ENCODE results near the gene DNMT3L.

DNMT3L gene

DNA sequence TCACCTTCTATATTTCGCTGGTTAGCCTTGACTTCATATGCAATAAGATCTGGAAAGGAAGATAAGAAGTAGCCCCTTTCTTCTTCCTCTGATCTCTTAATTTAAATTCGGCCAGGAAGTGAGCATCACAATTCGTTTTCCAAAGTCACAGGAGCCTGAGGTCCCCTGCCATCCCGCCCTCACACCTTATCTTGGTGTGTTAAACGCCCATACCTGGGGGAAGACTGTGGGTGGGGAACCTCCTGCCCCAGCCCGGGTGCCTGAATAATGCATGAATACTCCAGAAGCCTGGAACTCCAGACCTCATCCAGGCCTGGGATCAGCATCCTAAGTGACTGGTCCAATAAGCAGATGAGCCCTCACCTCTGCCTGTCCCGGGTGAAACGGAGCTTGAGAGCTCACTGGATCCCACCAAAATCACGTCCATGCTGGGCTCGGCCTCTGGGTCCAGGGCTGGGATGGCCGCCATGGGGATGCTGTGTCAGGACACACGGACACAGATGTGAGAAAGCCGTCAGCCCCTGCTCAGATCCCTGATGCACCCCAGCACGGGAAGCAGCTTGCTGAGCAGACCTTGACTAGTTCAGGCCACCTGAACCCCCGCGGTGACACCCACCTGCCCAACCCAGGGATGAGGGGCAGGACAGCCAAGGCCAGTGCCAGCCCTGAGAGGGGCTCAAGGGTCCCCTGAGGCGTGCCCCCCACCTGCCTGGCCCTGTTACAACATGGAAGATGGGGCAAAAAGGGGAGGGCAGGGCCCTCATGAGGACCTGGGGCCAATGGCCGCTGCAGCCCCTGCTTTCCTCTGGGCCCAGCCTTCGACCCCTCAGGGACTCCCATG lies 686 bp downstream of the DNMT3L start:
- no peak for TF ChIP-seq REST (IDR thresholded peaks at IDR 0.05; ENCODE audit: insufficient read depth in 1 of 2, low read depth in 2 of 2, low read length in 2 of 2)
- TF ChIP-seq SIN3A (IDR thresholded peaks at IDR 0.05; ENCODE audit: borderline replicate concordance, insufficient read depth, low read length): no peak
- no peak for TF ChIP-seq FOXP2 (optimal IDR thresholded peaks at IDR 0.05; ENCODE audit: borderline replicate concordance, extremely low read depth, extremely low read length, insufficient read depth)
- TF ChIP-seq POLR2AphosphoS5 (IDR thresholded peaks at IDR 0.05; ENCODE audit: low read depth, low read length): no peak
- TF ChIP-seq TAF1 (IDR thresholded peaks at IDR 0.05; ENCODE audit: borderline replicate concordance, insufficient read depth, low read length): no peak

GRCh38 chr21:44260066-44260465 lies 1.6 kb downstream of the DNMT3L start:
- TF ChIP-seq REST (IDR thresholded peaks at IDR 0.05; ENCODE audit: insufficient read depth in 1 of 2, low read depth in 2 of 2, low read length in 2 of 2) (no peak), FOXP2 (optimal IDR thresholded peaks at IDR 0.05; ENCODE audit: borderline replicate concordance, extremely low read depth, extremely low read length, insufficient read depth) (no peak), TAF1 (IDR thresholded peaks at IDR 0.05; ENCODE audit: borderline replicate concordance, insufficient read depth, low read length) (no peak), POLR2AphosphoS5 (IDR thresholded peaks at IDR 0.05; ENCODE audit: low read depth, low read length) (no peak), SIN3A (IDR thresholded peaks at IDR 0.05; ENCODE audit: borderline replicate concordance, insufficient read depth, low read length) (no peak)

DNA sequence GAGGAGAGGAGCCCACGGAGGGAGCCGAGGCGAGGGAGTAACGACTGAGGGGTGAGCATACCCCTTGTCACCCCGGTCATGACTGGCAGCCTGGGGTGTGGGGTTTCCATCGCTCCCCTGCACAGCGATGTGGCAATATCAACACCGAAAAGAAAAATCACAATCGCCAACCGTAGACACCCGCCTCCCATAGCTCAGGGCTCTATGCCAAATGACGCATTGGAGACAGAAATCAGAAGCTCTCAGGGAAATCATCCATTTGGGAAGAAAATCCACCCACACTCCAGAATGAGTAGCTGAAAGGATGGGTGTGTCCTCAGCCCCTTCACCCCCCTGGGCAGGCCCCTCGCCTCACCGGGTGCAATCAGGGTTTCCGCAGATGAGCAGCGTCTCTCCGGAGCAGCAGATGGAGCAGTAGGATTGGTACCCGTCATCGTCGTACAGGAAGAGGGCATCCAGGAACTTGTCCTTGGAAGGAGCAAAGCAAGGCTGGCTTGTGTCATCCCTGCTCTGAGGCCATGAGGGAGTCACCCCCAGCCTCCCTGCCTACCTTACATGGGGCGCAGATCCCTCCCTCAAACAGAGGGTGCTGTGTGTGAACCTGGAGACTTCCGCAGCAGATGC lies 2.5 kb downstream of the DNMT3L start:
- TF ChIP-seq REST (IDR thresholded peaks at IDR 0.05; ENCODE audit: insufficient read depth in 1 of 2, low read depth in 2 of 2, low read length in 2 of 2): no peak
- no peak for TF ChIP-seq POLR2AphosphoS5 (IDR thresholded peaks at IDR 0.05; ENCODE audit: low read depth, low read length)
- TF ChIP-seq FOXP2 (optimal IDR thresholded peaks at IDR 0.05; ENCODE audit: borderline replicate concordance, extremely low read depth, extremely low read length, insufficient read depth): no peak
- no peak for TF ChIP-seq TAF1 (IDR thresholded peaks at IDR 0.05; ENCODE audit: borderline replicate concordance, insufficient read depth, low read length)

DNA sequence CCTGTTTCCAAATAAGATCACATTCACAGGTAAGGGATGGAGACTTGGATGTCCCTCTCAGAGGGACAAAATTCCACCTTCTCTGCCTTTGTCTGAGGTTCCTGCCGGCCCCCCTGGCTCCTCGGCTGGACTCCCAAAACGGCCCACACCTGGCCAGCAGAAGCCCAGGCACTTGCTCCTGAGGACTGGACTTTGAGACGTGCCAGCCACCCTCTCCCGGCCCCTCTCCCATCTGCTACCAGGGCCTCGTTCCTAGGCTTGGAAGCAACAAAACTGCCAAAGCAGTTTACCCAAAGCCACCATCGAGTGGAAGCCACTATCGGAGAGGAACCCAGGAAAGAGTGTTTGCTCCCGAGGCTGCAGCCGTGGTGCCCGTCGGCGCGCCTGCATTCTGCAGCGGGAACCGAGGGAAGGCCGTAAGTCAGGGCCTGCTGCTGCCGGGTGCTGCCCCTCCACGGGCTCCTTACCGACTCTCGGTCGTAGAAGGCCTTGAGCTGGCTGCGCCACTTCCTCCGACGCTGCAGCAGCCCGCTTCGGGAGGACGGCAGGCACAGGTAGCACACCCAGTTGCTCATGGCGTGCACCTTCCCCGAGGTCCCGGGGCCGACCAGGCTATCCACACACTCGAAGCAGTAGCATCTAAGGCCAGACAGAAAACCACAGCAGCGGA lies 3.5 kb downstream of the DNMT3L start:
- TF ChIP-seq REST (IDR thresholded peaks at IDR 0.05; ENCODE audit: insufficient read depth in 1 of 2, low read depth in 2 of 2, low read length in 2 of 2): no peak
- no peak for TF ChIP-seq FOXP2 (optimal IDR thresholded peaks at IDR 0.05; ENCODE audit: borderline replicate concordance, extremely low read depth, extremely low read length, insufficient read depth)
- no peak for TF ChIP-seq SIN3A (IDR thresholded peaks at IDR 0.05; ENCODE audit: borderline replicate concordance, insufficient read depth, low read length)
- TF ChIP-seq POLR2AphosphoS5 (IDR thresholded peaks at IDR 0.05; ENCODE audit: low read depth, low read length): no peak
- TF ChIP-seq TAF1 (IDR thresholded peaks at IDR 0.05; ENCODE audit: borderline replicate concordance, insufficient read depth, low read length): no peak

All from PFSK-1 (cell line).